Cardiac fibroblast (primary cell): ENCODE data around the gene ZNF345.

Experiments used
- DNase-seq, 2 donors: peaks; one replicate each; pipeline versions ENCODE4 v3.0.0 to v3.0.0-alpha.2; 2010; ENCODE audit warnings: low read depth in 2 of 2
- H3K4me3 ChIP-seq, 2 donors: replicated peaks in 1 of 2; 1 replicate in 1 of 2; 2 replicates in 1 of 2; pipeline ENCODE4 v1.5.1; 2011; ENCODE audit warnings: low read depth in 2 of 2, low read length in 2 of 2, mild to moderate bottlenecking in 2 of 2, moderate library complexity in 1 of 2
- CTCF ChIP-seq: IDR thresholded peaks from one replicate; pipeline ENCODE4 v1.5.1; 2011; ENCODE audit warnings: low read depth, mild to moderate bottlenecking, low read length, inconsistent platforms

Gene ZNF345

DNA sequence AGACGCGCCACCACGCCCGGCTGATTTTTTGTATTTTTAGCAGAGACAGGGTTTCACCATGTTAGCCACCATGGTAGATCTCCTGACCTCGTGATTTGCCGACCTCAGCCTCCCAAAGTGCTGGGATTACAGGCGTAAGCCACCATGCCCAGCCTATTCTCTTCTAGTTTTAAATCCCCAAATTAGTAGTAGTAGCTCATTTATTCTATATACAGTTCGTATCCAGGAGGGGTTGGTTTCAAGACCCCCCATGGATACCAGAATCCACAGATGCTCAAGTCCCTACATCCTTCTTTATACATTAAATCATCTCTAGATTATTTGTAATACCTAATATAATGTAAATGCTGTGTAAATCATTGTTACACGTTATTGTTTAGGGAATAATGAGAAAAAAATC is 67.4 kb downstream of the ZNF345 start:
- H3K4me3 ChIP-seq: no peak overlapping the region
- DNase-seq: no peak
- no peak for TF ChIP-seq CTCF
